AG09319 (cell line): ENCODE data around the gene RASSF3.

Source experiments
- DNase-seq: peaks from one replicate; pipeline ENCODE4 v3.0.0-alpha.2; 2010; ENCODE audit warnings: low read depth; ENCODE audit errors: extremely low read depth
- CTCF ChIP-seq: IDR thresholded peaks from 2 replicates; pipeline ENCODE4 v1.5.1; 2011; ENCODE audit warnings: low read depth, mild to moderate bottlenecking, inconsistent platforms, low read length, moderate library complexity

Gene RASSF3

GRCh38 chr12:64707362-64707761, 97.1 kb downstream of the RASSF3 start:
- DNase-seq: no peak
- TF ChIP-seq CTCF: no peak

GRCh38 chr12:64707926-64708325, 97.6 kb downstream of the RASSF3 start:
- DNase-seq: no peak
- TF ChIP-seq CTCF: no peak

GRCh38 chr12:64709429-64709828, 99.1 kb downstream of the RASSF3 start:
- TF ChIP-seq CTCF: no peak
- DNase-seq: no peak

GRCh38 chr12:64713376-64713775, 103.1 kb downstream of the RASSF3 start:
- no peak for TF ChIP-seq CTCF

GRCh38 chr12:64714551-64714968, 104.3 kb downstream of the RASSF3 start:
- TF ChIP-seq CTCF: no peak
- DNase-seq: no peak

More at GRCh38 chr12:64713376-64713775, 103.1 kb downstream of the RASSF3 start:
- DNase-seq: no peak

GRCh38 chr12:64716371-64716770, 106.1 kb downstream of the RASSF3 start:
- no peak for TF ChIP-seq CTCF
- DNase-seq: no peak

GRCh38 chr12:64716839-64717455, 106.7 kb downstream of the RASSF3 start:
- no peak for TF ChIP-seq CTCF
- no peak for DNase-seq
